ENCODE data around the gene DHRSX. TPM values are rescaled to one million over a fixed set of nuclear protein-coding genes. Genes with fewer than 3 reads are reported as not detected.

The DHRSX gene
- total and polyA plus RNA-seq, 12 donors: 6.4 to 68.6 (median 27.7) TPM

GRCh38 chrX:2311501-2311900 is 189.3 kb downstream of the DHRSX start:
- DNase-seq: no peak
- WGBS, 4 donors: 57 to 78% (median 72%) methylated on average over 11 of the region's 11 CpGs

GRCh38 chrX:2301901-2302300 is 198.9 kb downstream of the DHRSX start:
- H3K27me3 ChIP-seq: no peaks in the 10 kb centered on the region
- no peak for DNase-seq
- intact Hi-C loops (cut with DNase I): no loop called here
- H3K27ac ChIP-seq: no peak overlapping the region
- no peaks in the 10 kb centered on the region for H3K36me3 ChIP-seq (replicated peaks in 1 of 2)
- H3K4me1 ChIP-seq (replicated peaks in 1 of 2): no peaks in the 10 kb centered on the region
- TF ChIP-seq CTCF (IDR thresholded peaks at IDR 0.05) (no peak), POLR2A (IDR thresholded peaks at IDR 0.05) (no peak)
- no peaks in the 10 kb centered on the region for H3K9me3 ChIP-seq (replicated peaks in 1 of 3)
- no peak overlapping the region for H3K4me3 ChIP-seq
- WGBS, 4 donors: 86 to 91% (median 90%) methylated on average over 2 to 6 of the region's 6 CpGs

More at GRCh38 chrX:2311501-2311900, 189.3 kb downstream of the DHRSX start:
- Histone ChIP-seq H3K36me3 (replicated peaks in 1 of 2) (no peaks in the 10 kb centered on the region), H3K4me3 (no peak overlapping the region), H3K27me3 (no peaks in the 10 kb centered on the region), H3K27ac (no peak overlapping the region), H3K4me1 (replicated peaks in 1 of 2) (no peaks in the 10 kb centered on the region), H3K9me3 (replicated peaks in 1 of 3) (no peaks in the 10 kb centered on the region)
- TF ChIP-seq CTCF (IDR thresholded peaks at IDR 0.05) (no peak), POLR2A (IDR thresholded peaks at IDR 0.05) (no peak)
- intact Hi-C loops (cut with DNase I): no loop called here

DNA sequence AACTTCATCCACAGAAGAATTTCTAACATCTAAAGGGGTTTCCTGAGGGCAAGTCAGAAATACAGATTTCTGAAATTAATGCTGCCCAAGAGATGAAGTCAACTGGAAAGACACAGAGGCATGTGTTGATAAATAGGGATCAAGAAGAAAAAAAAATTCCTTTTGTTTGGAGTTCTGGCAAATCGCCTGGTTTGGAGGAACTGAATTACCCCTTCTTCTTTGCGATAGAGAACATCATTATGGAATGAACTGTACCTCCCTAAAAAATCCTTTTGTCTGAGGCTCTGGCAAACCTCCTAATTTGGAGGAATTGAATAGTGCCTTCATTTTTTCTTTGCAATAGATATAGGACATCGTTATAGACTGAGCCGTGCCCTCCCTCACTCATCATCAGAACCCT is 200.9 kb downstream of the DHRSX start:
- H3K4me3 ChIP-seq: no peak overlapping the region
- H3K36me3 ChIP-seq (replicated peaks in 1 of 2): no peaks in the 10 kb centered on the region
- no peak for DNase-seq
- 63 to 75% (median 67%) methylated on average over 4 of the region's 4 CpGs for WGBS, 4 donors
- H3K4me1 ChIP-seq (replicated peaks in 1 of 2): no peaks in the 10 kb centered on the region
- no peak for TF ChIP-seq CTCF (IDR thresholded peaks at IDR 0.05)
- no peak for TF ChIP-seq POLR2A (IDR thresholded peaks at IDR 0.05)
- no peaks in the 10 kb centered on the region for H3K27me3 ChIP-seq
- H3K27ac ChIP-seq: no peak overlapping the region
- no peaks in the 10 kb centered on the region for H3K9me3 ChIP-seq (replicated peaks in 1 of 3)
- intact Hi-C loops (cut with DNase I): no loop called here

DNA sequence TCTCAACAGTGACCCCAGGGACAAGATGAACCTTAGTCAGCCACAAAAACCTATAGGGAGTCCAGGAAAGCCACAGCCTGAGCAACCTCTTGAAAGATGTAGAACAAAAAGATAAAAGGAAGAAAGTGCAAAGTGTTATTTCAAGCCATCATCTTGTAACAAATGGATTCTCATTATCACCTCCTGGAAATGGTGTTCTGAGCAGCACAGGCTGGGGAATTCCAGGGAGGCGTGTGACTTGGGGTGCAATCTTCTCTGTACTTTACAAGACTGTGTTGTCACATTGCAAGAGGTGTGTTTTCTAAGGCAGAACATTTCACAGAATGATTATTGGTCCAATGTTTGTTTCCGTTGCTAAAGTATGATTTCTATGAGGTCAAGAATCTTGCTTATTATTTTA is 214.0 kb downstream of the DHRSX start:
- Histone ChIP-seq H3K4me3 (no peak overlapping the region), H3K36me3 (replicated peaks in 1 of 2) (no peaks in the 10 kb centered on the region), H3K27me3 (no peaks in the 10 kb centered on the region), H3K27ac (no peak overlapping the region), H3K9me3 (replicated peaks in 1 of 3) (no peaks in the 10 kb centered on the region), H3K4me1 (replicated peaks in 1 of 2) (no peaks in the 10 kb centered on the region)
- intact Hi-C loops (cut with DNase I): no loop called here
- WGBS, 4 donors: 91 to 100% (median 98%) methylated on average over 2 of the region's 2 CpGs
- DNase-seq: no peak
- no peak for TF ChIP-seq CTCF (IDR thresholded peaks at IDR 0.05)
- no peak for TF ChIP-seq POLR2A (IDR thresholded peaks at IDR 0.05)

Data from adrenal gland (tissue), 12 donors.